Thymus (tissue), 11 donors: ENCODE measurements around the gene ISCA1. TPM values are rescaled to one million over a fixed set of nuclear protein-coding genes. Genes with fewer than 3 reads are reported as not detected.
A peak's percentile ranks its signal among the peaks of the same experiment; 100 is the strongest.

Source experiments
- DNase-seq, 9 donors: peaks; one replicate each; pipeline ENCODE4 v3.0.0-alpha.2; 2013; ENCODE audit warnings: low spot score in 9 of 9, low read depth in 6 of 9, missing footprints in 1 of 9
- H3K27ac ChIP-seq, 2 donors: one replicate each; pipeline ENCODE4 v1.5.1; 2013; ENCODE audit warnings: control low read depth in 1 of 2, low read depth in 1 of 2, low read length in 1 of 2, mild to moderate bottlenecking in 1 of 2, moderate library complexity in 1 of 2
- H3K27me3 ChIP-seq, 2 donors: one replicate each; pipeline ENCODE4 v1.5.1; 2013; ENCODE audit warnings: low read length in 1 of 2; ENCODE audit not compliant: control insufficient read depth in 2 of 2, insufficient read depth in 1 of 2
- H3K36me3 ChIP-seq, 2 donors: one replicate each; pipeline ENCODE4 v1.5.1; 2013; ENCODE audit warnings: low read length in 1 of 2, mild to moderate bottlenecking in 1 of 2, moderate library complexity in 1 of 2; ENCODE audit not compliant: control insufficient read depth in 2 of 2, insufficient read depth in 2 of 2
- H3K4me1 ChIP-seq, 2 donors: one replicate each; pipeline ENCODE4 v1.5.1; 2013; ENCODE audit warnings: low read length in 2 of 2; ENCODE audit not compliant: control insufficient read depth in 2 of 2, insufficient read depth in 2 of 2
- H3K4me3 ChIP-seq, 2 donors: one replicate each; pipeline ENCODE4 v1.5.1; 2013; ENCODE audit warnings: low read length in 2 of 2, control low read depth in 1 of 2, mild to moderate bottlenecking in 1 of 2
- H3K9me3 ChIP-seq, 2 donors: one replicate each; pipeline ENCODE4 v1.5.1; 2013; ENCODE audit warnings: low read length in 1 of 2, mild to moderate bottlenecking in 1 of 2; ENCODE audit not compliant: control insufficient read depth in 2 of 2, insufficient read depth in 1 of 2
- WGBS: extraction: QIAGEN DNeasy Blood & Tissue Kit; methylation state at CpG from one replicate; pipeline ENCODE4 v1.1.7; 2013; 5-methylcytosine and 5-hydroxymethylcytosine counted together
- polyA plus RNA-seq: library from polyadenylated mRNA; stranded (reverse); fragments of 200-250 nt; gene quantifications from one replicate; pipeline ENCODE4 v1.2.3, GENCODE V29; 2013
- total RNA-seq: library from RNA; stranded (reverse); fragments of 120-200 nt; gene quantifications from one replicate; pipeline ENCODE4 v1.2.4, GENCODE V29; 2013
- donor health status: healthy.

ISCA1 gene
- total and polyA plus RNA-seq, 2 donors, result 26.1 to 36.0 TPM

GRCh38 chr9:86279839-86280238, 2.5 kb downstream of the ISCA1 start:
- no peak for DNase-seq
- Histone ChIP-seq H3K27me3 (no peaks in the 10 kb centered on the region), H3K4me3 (no peak overlapping the region), H3K36me3 (no peaks in the 10 kb centered on the region), H3K9me3 (no peaks in the 10 kb centered on the region), H3K27ac (no peak overlapping the region), H3K4me1 (peaks cover 7 to 9% of the 10 kb centered on the region in 2 donors)
- 98% methylated on average over 3 of the region's 3 CpGs for WGBS

DNA sequence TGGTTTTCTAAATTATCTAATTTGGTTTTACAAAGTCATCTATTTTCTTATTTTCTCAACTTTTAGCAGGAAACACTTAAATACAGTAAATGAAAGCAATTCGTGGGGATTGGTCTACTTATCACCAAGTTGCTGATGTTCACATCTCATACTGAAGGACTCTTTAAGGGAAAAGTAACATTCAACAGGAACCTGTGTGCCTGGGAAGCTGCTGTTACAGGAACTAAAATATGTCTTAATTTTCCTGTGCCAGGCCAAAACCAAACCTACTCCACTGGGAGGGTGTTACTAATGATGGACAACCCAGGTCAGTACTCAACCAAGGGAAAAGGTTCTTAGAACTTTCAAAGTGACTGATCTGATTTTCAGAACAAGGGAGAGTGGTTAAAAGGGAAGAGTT, 5.3 kb downstream of the ISCA1 start:
- Histone ChIP-seq H3K4me1 (peaks cover 0 to 4% of the 10 kb centered on the region in 2 donors), H3K27me3 (no peaks in the 10 kb centered on the region), H3K9me3 (no peaks in the 10 kb centered on the region), H3K4me3 (no peak overlapping the region), H3K36me3 (peaks cover 2 to 5% of the 10 kb centered on the region in 2 donors), H3K27ac (no peak overlapping the region)
- no peak for DNase-seq
- WGBS, result 64% methylated on average over 1 of the region's 1 CpG

DNA sequence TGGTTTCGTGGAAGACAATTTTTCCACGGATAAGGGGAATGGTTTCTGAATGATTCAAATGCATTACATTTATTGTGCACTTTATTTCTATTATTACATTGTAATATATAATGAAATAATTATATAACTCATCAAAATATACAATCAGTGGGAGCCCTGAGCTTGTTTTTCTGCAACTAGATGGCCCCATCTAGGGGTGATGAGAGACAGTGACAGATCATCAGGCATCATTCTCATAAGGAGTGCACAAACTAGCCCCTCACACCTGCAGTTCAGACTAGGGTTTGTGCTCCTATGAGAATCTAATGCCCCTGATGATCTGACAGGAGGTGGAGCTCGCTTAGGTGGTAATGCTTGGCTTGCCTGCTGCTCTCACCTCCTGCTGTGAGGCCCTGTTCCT, 6.4 kb downstream of the ISCA1 start:
- Histone ChIP-seq H3K9me3 (no peaks in the 10 kb centered on the region), H3K4me1 (peaks cover 0 to 4% of the 10 kb centered on the region in 2 donors), H3K27ac (no peak overlapping the region), H3K27me3 (no peaks in the 10 kb centered on the region), H3K4me3 (no peak overlapping the region), H3K36me3 (peaks cover 8 to 13% of the 10 kb centered on the region in 2 donors)
- DNase-seq, result peak in 1 of 9 donors; percentile 29
- WGBS, result 96% methylated on average over 3 of the region's 3 CpGs

DNA sequence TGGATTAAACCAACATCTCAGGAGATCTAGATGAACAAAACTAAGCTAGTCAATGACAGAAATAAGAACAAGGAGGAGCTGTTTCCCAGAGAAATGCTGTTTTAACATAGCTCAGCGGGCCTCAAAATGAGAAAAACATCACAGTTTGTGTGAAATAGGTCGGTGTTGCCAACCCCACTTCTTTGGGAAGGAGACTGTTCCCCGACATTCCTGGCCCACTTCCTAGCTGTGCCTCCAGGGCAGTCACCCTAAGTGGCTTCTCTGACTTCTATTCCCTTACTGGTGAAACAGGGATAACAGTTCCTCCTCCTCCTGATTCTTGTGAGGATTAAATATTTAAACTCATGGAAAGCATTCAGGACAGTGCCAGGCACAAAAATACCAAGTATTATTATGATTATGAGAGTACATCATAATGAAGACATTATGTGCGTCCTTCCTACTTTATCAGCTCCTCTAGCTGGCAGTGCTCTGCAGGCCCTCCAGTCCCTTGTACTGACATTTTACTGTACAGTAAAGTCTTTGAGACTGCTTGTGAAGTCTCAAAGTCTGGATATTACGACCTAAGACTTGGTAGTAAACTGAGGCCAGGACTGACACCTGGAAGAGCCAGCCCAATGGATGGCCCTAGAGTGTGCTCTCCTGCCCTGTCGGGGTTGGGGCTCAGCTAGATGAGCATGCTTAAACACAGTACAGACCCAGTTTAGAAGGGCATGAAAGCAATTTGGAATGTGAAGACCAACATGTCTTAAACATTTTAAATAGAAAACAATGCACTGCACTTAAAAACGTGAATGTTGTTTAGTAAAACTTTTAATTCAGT, 7.3 kb downstream of the ISCA1 start:
- Histone ChIP-seq H3K4me3 (no peak overlapping the region), H3K36me3 (peaks cover 8 to 13% of the 10 kb centered on the region in 2 donors), H3K4me1 (no peaks in the 10 kb centered on the region), H3K27me3 (no peaks in the 10 kb centered on the region), H3K9me3 (no peaks in the 10 kb centered on the region), H3K27ac (no peak overlapping the region)
- DNase-seq, result no peak
- WGBS, result 95% methylated on average over 7 of the region's 7 CpGs

DNA sequence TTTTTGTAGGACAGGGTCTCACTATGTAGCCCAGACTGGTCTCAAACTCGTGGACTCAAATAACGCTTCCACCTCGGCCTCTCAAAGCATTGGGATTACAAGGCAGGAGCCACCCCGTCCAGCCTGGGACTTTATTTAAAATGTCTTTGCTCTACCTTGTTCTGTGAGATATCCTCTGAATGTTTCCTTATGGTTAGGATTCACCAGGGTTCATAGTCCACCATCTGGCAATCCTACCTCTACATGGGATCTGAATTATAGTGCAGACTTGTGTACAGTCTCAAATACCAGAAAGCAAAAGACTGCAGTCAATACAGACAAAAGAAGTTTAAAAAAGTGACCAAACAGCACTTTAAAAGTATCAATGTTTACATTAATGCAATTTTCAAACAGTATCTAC, 10.1 kb downstream of the ISCA1 start:
- Histone ChIP-seq H3K36me3 (peaks cover 8 to 13% of the 10 kb centered on the region in 2 donors), H3K4me1 (no peaks in the 10 kb centered on the region), H3K27me3 (no peaks in the 10 kb centered on the region), H3K27ac (no peak overlapping the region), H3K4me3 (no peak overlapping the region), H3K9me3 (no peaks in the 10 kb centered on the region)
- DNase-seq, result no peak
- 98% methylated on average over 4 of the region's 4 CpGs for WGBS

DNA sequence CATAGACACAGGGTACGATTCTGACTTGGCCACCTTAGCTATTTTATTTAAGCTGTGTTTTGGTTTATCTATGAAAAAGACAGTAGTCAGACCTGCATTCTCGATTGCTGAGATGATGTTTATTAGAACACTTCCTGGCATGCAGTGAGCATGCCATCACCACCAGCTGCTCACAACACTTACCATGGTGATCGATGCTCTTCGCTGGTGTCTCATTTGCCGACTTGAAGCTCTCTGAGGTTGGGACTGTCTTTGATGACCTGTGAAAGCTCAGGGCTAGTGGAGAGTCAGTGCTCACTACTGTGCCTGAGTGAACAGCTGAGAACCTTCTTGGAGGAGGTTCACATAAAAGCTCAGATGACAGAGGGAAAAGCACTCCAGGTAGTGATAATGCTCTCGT, 18.5 kb downstream of the ISCA1 start:
- H3K4me3 ChIP-seq, result no peak overlapping the region
- H3K27ac ChIP-seq, result no peak overlapping the region
- H3K36me3 ChIP-seq, result peaks cover 3 to 14% of the 10 kb centered on the region in 2 donors
- no peaks in the 10 kb centered on the region for H3K4me1 ChIP-seq
- no peaks in the 10 kb centered on the region for H3K27me3 ChIP-seq
- no peak for DNase-seq
- H3K9me3 ChIP-seq, result no peaks in the 10 kb centered on the region
- 97% methylated on average over 6 of the region's 6 CpGs for WGBS

GRCh38 chr9:86262492-86262891, 19.8 kb downstream of the ISCA1 start:
- Histone ChIP-seq H3K4me3 (no peak overlapping the region), H3K36me3 (peaks cover 3 to 14% of the 10 kb centered on the region in 2 donors), H3K4me1 (no peaks in the 10 kb centered on the region), H3K27me3 (no peaks in the 10 kb centered on the region), H3K27ac (peak overlapping the region in 1 of 2 donors; percentile 8), H3K9me3 (no peaks in the 10 kb centered on the region)
- DNase-seq, result no peak
- WGBS, result 96% methylated on average over 4 of the region's 4 CpGs

DNA sequence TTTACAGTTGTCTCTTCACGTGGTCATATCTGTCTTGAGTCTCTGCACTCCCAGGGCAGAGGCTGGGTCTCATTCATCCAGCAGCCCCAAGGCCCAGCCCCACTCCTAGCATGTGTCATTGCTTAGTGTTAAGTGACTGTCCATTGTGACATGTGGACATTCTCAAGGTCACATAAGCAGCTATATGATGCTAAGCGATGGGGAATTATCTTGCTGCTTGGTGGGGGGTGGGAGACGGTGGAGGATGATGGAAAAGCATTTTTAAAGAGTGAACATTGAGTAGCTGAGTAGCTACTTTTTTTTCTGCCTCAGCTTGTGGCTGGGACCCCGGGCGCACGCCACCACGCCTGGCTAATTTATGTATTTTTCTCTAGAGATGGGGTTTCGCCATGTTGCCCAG, 22.8 kb downstream of the ISCA1 start, which contains the start of gene C9orf153:
Gene C9orf153, minus strand, starts transcription at position 101 of the 400 bp plus-strand sequence. CDS start 30,054 bp downstream, outside the sequence.
- no peak within 1 kb of the TSS for H3K27ac ChIP-seq
- no peak for DNase-seq
- H3K9me3 ChIP-seq, result no peaks in the 10 kb centered on the region
- 98% methylated on average over 8 of the region's 8 CpGs for WGBS
- peaks cover 3 to 14% of the 10 kb centered on the region in 2 donors for H3K36me3 ChIP-seq
- no peak within 1 kb of the TSS for H3K4me3 ChIP-seq
- H3K27me3 ChIP-seq, result no peaks in the 10 kb centered on the region
- H3K4me1 ChIP-seq, result no peaks in the 10 kb centered on the region

GRCh38 chr9:86257391-86257790, 24.9 kb downstream of the ISCA1 start:
- no peaks in the 10 kb centered on the region for H3K4me1 ChIP-seq
- no peak for DNase-seq
- H3K27ac ChIP-seq, result no peak overlapping the region
- H3K4me3 ChIP-seq, result no peak overlapping the region
- WGBS, result 96% methylated on average over 2 of the region's 2 CpGs
- H3K9me3 ChIP-seq, result peaks cover 0 to 4% of the 10 kb centered on the region in 2 donors
- H3K27me3 ChIP-seq, result no peaks in the 10 kb centered on the region
- peaks cover 0 to 3% of the 10 kb centered on the region in 2 donors for H3K36me3 ChIP-seq
